Activated CD8-positive, alpha-beta memory T cell treated with anti-CD3 and anti-CD28 coated beads for 24 hours (primary cell): ENCODE measurements around the gene MRPL32.
A peak's percentile ranks its signal among the peaks of the same experiment; 100 is the strongest.

Experiments
- DNase-seq: peaks from one replicate; pipeline ENCODE4 v3.0.0-alpha.2; 2020

The MRPL32 gene

DNA sequence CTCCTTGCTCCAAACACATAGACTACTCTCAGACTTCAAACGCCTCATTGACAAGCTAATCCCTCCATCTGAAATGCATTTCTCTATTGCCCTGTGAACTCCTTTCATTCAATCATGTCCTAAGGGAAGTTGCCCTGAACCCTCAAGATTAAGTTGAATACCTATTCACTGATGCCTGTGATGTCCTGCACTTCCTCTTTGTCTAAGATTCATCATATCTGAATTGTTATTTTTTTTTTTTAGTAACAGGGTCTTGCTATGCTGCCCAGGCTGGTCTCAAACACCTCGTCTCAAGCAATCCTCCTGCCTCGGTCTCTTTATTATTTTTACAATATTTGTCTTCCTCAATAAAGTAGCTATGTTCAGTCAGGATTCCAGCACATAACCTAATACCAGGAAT lies 3.4 kb upstream of the MRPL32 start:
- DNase-seq, result no peak

DNA sequence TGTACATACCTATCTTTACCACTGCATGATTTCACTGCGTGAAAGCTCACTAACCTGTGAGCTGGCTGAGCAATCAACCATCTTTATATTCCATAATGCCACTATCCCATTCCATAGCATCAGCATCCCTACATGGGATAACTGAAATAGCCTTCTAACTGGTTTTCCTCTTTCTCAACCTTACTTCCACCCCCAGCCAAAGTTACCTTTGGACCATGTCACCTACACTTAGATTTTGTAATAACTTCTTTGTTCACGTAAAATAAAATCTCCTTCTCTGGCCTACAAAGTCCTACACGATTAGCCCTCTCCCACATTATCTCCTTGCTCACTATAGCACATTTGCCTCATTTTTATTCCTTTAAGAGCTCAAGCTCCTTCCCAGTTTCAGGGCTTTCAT lies 2.7 kb upstream of the MRPL32 start:
- no peak for DNase-seq

DNA sequence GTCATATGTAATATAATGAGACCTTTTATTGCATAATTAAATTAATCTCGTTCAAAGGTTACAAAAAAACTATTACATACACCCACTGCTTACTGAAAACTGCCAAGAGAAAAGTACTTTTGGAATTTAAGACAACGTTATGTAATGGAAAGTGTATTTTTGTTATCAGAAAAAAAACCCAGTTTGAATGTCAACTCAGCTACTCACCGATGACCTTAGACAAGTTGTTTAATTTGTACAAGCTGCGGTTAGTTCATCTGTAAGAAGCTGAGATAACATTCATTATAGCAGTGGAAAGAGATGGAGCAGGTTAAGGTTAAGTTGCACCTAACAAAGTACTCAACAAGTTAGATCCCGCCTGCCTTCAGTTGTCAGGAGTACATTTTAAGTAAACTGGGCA lies 1.3 kb upstream of the MRPL32 start:
- no peak for DNase-seq

DNA sequence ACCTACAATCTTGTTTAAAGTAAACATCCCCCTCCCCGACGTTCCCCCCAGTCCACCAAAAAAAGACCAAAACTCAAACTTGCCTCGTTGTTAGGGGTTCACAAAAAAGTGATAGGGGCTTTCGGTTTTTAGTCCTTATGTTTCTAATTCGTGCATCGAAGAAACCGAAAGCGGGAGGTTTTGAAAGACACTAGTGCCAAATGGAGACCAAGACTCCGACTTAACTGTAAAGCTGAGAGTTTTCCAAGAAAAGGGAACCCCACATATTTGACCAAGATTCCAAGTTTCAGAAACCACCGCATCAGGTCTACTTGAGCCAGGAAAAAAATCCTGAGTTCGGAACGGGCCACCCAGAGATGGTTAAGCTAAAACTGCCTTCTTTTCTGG lies 736 bp upstream of the MRPL32 start:
- no peak for DNase-seq

DNA sequence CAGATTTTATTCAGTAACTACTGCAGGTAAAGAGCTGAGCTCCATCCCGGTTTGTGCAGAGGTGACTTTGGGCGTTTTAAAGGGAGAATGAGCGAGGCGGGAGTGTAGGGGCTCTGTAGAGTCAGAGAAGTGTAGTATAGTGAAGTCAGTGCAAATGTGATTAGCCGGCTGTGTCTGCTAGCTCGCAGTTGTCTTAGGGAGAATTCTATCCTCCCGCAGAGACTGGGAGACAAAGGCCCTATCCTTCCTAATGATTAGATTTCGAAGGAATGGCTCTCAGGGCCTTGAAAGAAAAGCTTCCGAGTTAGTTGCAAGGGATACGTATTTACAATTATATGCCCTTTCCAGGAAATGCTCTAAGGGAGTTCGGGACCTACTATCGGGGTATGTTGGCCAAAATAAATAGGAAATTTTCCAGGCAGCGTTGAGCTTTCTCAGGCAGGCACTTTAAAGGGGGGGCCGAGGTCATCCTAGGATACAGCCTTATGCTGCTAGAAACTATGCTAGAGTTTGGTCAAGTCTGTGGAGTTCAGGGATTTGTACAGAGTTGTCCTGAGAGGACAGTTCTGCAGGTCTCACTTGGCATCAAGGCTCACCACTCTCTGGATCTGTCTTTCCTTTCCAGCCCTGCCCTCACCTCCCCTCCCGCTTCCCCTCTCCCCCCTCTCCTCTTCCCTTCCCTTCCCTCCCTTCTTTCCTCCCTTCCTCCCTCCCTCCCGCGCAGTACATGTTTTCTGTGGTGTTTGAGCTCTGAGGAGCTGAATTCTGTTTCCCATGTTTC lies 825 bp downstream of the MRPL32 start:
- DNase-seq, result no peak

DNA sequence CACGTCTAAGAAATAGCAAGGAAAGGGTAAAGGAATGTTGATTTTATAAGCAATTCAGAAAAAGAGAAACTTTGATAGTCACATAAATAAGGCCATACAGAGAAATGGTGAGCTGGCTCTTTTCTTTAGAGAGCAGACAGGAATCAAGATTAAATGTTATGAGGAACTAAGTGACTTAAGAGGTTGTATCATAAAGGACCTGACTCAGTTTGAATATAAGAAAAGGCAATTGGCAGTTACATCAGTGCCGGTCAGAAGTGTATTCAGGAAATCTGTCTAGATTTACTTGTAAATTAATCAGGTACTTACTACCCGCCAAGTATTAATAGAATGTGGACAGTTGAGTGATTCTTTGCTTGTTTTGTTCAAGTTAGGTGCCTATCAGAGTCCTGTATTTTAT lies 2.1 kb downstream of the MRPL32 start:
- DNase-seq, result no peak

DNA sequence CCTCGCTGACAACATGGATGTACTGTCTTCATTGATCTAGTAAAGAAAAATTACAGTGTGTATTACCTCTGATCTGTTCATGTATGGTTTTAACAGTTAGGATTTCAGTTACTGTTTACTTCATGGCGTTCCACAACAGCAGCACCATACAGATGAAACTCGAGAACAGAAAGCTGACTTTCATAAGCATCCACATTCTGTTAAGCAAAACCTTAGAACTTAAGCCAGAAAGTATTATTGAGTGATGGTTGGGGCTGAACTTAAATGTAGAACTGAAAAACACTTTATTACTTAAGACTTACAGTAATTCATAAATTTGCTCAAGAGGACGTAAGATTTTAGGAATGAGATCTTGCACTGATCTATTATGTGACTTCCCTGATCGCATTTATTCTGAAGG lies 3.7 kb downstream of the MRPL32 start:
- no peak for DNase-seq

DNA sequence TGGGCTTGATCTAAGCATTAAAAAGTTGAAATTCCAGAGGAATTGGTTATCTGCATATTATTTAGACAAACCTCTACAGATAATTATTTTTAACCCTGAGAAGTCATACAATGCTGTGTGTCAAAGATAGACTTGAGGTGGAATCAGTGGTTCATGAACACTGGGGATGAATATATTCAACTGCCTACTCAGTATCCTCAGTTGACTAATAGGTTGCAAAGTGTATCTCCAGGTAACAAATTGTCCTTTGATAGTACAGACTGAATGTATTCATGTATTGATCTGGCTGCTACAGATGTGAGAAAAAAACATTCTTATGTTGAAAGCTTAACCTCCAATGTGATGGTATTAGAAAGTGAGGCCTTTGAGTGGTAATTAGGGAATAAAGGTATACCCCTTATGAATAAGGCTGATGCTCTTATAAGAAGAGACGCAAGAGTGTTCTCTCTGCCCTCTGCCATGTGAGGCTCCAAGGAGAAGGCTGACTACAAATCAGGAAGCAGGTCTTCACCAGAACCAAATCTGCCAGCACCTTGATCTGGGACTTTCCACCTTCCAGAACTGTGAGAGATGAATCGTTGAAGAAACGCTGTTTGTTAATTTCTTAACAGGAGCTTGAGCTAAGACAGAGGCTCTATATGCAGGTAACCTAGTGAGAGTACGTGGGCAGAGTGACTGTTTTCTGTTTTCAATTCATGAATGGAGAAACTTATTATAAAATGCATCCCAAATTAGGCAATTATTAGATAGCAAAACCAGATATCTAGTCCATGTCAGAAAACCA lies 7.5 kb downstream of the MRPL32 start:
- DNase-seq, result no peak

DNA sequence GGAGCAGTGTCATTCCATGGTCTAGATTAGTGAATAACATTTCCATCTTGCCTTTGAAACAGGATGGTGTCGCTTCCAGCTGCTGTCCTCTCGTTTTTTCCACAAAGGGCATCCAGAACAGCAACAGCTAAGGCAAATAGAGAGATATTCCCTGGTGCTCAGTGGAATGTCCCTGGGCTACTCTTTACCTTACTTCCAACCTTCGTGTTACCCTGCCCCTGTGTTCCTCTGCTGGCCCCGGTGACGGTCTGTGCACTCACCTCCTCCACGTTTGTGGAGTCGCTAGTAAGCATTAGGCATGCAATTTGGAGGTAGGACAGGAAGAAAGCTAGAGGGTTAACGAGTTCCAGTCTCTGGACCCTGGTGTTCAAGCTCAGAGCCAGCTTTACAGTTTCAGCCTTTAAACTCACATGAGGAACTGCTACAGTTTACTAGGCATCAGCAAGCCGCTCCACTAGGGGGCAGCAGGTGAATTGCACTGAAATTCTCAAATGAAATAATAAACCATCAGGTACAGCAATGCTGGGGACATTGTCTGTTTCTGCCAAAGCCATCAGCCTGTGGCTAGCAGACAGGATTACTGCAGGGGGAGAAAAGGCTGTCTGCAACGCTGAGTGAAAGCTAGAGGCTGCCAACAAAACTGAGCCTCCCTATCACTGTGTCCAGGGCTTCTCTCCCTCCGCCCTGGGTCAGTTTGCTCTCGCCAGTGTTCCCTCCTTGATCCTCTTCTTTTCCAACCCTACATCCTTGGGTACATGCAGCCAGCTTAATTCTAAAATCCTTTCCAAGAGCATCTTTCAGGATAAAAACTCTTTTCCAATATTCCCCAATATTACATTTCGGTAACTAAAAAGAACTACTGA lies 9.0 kb downstream of the MRPL32 start:
- DNase-seq, result peak; percentile 87

DNA sequence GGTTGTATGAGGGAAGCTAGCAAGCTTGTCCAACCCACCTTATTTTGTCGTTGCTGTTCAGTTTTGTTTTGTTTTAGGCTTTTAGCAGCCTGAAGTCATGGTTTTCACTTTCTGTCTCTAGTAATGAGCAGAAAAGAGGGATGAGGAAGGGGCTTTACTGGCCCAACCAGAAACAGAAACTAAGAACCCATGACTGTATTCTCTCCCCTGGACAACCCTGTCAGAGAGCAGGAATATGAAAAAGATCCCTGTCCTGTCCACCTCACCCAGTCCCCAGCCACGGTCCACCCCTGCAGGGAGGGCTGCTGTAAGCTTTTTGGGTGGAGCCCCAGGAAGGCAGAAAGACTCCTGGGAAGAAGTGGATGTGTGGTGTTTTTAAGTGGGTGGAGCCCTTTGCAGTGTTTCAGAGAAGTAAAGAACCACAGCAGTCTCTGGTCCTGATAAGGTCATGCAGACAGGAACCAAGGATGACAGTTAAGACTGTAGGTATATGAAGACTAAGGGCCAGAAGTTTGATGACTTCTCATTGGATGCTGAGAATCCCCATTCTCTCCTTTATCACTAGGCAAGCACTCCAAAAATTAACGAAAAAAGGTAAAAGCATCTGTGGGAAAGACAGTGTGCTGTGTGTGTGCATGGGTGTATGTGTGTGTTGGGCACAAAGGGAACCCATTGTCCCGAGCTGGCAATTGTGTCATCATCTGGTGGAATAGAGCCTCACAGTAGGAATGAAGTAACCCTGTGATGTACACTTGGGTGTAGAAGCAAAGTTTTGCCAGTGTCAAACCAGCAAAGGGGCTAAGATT lies 13.8 kb downstream of the MRPL32 start:
- no peak for DNase-seq

DNA sequence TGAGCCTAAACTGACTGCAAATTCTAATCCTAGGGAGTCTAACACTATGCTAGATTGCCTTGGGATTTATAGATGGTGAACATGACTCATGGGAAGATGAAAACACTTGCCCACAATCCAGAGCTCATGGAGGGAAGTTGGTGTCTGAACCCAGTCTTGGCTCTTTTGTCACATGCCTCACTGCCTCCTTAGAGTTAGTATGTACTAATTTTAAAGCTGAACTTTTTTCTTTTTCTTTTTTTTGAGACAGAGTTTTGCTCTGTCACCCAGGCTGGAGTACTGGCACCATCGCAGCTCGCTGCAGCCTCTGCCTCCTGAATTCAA lies 14.4 kb downstream of the MRPL32 start:
- no peak for DNase-seq

DNA sequence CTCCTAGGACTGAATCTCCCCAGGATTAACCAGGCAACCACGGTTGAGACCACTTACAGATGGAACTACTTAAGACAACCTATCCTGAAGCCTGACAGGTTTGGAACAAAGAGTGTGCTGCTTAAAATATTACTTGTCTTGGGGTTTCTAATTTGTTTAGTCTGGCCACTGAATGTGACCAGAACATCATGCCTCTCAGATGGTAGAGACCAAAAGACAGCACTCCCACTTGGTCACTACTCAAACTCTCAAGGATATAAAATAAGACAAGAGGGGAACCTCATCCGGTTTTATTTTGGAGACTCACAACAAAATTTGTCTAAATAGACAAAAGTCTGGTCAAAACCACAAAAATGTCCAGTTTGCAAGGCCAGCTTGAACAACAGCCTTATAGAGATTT lies 15.3 kb downstream of the MRPL32 start:
- no peak for DNase-seq

DNA sequence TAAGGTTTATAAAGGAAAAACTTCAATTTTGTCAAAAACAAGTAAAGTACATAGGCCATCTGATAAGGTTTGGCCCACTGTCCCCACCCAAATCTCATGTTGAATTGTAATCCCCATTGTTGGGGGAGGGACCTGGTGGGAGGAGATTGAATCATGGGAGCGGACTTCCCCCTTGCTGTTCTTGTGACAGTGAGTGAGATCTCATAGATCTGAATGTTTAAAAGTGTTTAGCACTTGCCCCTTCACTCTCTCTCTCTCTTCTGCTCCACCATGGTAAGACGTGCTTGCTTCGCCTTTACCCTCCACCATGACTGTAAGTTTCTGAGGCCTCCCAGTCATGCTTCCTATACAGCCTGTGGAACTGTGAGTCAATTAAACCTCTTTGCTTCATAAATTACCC lies 18.2 kb downstream of the MRPL32 start:
- no peak for DNase-seq

DNA sequence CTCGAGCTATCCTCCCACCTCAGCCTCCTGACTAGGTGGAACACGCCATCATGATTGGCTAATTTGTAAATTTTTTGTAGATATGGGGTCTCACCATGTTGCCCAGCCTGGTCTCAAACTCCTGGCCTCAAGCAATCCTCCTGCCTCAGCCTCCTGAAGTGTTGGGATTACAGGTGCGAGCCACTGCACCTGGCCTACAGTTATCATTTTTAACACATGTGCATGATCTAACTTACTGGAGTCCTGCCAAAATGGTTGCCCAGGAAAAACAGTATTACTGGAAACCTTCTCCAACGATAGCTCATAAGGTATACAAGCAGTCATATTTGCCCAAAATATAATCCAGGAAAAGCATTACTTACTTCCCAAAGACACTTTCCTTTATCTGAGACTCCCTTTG lies 20.2 kb downstream of the MRPL32 start:
- no peak for DNase-seq

DNA sequence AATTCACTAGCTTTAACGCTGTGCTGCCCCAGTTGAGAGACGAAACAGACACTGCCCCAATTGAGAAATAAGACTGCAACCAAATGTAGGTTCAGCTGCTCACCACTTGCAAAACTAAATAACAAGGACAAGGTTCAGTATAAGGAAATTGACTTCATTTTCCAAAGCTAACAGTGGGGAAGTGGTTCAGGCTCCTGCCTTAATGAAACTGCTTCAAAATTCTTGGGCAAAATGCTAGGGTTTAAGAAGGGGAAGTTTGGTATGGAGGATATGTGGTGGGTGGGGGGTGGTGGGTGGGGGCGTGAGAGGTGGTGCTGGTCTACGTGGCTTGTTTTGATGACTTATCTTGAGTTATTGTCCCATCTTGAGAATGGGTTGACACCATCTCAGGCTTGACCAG lies 21.8 kb downstream of the MRPL32 start:
- no peak for DNase-seq

DNA sequence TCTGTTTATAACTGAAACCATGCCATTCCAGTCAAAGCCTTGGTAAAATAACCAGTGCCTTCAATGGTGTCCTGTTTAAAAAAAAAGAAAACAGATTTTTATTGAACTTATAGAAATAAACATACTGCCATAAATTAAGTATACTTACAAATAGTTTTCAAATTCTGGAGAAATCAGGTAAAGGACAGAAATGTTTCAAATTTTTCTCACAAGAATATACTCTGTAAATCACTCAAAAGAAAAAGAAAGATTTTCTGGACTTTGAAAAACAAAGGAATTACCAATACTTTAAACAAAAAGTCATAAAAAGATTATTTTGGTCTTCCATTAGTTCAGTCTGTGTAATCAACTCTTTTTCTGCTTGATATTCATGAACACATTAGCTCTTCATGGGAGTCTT lies 23.9 kb downstream of the MRPL32 start:
- no peak for DNase-seq

DNA sequence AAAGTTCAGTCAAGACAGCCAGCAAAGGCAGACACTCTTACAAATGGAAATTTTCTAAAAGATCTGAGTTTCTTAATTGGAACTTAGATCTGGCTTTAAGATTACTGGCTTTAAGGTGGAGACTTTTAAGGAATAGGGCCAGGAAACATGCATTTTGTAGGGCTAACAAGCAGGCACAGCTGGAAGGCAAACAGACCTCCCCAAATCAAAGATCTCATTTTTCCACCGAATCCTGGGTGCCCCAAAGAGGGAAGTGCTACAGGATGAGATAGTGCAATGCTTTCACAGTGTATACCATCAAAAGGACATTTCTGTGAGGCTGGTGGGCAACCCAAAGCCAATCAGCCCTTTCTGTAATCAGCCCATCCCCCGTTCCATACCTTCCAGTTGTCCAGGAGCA lies 27.4 kb downstream of the MRPL32 start:
- DNase-seq, result no peak

DNA sequence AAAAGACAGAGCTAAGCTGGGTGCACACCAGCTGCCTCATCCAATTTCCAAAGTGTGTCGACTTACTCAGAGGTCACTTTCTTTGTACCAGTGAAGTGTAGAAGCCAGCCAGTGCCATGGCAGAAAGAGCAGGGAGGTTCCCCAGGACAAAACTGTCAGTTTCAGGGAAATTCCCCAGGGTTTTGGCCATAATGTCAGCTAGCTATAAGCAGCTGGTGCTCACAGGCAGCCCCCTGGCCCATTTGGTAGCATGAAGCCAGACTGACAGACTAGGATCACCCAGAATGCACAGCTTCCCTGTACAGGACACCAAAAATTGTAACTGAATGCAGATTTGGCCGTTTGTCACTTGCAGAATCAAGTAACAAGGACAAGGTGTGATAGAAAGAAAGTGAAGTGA lies 28.6 kb downstream of the MRPL32 start:
- no peak for DNase-seq

DNA sequence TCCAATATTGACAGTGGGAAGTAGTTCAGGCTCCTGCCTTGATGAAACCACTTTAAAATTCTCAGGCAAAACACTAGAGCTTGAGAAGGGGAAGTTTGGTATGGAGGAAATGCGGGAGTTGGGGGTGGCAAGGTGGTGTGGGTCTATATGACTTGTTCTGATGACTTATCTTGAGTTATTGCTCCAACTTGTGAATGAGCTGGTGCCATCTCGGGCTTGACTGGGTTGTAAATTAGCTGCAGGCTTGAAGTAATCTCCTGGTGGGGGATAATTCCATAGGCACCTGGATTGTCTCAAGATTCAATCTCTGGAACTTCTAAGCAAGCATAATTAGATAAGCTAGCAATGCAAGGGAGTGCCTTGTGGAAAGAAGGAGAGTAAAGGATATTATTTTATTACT lies 29.0 kb downstream of the MRPL32 start:
- DNase-seq, result no peak

DNA sequence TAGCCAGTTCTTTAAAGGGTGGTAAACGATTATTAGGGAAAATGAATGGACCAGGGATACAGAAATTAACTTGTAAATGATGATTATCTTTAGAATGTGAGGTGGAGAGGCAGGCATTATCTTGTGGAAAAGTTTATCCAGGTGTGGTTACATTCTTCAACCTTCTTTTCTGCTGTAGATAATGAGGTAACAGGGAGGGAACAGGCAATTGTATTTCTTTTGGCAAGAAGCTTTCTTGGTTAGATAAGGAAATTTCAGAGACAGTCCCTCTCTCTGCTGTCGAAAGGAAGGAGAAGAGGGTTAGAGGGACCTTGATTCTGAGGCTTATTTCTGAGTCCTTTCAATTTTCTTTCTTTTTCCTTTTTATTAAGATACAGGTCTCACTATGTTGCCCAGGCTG lies 32.1 kb downstream of the MRPL32 start:
- DNase-seq, result no peak

DNA sequence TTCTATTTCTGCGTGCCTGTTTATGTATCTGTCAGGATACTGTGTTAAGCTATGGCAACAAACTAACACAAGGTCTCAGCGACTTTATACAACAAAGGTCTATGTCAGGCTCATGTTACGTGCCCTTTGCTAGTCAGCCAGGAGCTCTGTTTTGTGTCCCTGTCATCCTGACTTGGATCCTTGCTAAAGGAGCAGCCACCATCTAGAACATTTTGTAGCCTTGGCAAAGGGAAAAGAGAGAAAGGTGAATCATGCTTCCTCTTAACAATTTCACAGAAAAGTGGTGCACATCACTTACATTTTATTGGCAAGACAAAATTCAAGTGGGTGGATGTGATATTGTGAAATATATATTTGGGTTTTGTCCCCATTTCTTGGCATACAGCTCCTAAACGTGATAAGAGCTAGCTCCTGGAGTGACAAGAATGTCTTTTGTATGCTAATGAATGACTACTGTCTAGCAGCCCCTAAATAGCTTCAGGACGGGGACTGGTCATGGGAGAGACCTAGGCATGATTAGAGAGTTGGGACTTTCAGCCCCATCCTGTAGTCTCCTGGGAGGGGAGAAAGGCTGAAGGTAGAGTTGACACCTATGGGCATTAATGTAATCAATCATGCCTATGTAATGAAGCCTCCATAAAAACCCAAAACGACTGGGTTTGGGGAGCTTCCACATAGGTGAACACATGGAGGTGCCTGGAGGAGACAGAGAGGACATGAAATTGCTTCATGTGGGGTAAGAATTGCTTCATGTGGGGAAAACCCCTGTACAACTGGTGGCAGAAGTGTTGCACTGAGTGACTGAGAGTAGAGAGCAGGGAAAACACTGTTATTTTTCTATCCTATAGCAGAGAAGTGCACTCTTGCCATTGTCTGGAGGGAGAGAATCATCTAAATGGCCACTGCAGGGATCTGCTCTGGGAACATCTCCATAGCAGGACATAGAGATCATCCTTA lies 33.0 kb downstream of the MRPL32 start:
- DNase-seq, result no peak

DNA sequence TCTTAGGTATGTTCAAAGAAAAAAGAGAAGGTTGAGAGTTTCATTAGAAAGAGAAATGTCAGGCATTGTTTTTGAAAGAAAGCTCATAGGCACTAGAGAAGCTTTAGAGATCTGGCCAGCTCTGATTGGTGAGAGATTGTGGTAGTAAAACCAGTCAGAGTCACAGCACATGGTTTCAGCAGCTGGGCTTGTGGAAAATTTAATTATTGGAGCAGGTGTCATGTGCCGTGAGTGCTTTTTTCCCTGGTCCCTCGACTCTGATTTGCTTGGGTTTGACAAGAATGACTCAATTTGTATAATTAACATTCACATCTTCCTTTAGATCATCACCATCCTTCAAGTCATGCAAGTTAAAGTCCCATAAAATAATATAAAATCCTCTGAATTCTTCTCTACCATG lies 35.2 kb downstream of the MRPL32 start:
- no peak for DNase-seq
